PC-3 (cell line): ENCODE results near the gene PPP2R3A. TPM values are rescaled to one million over a fixed set of nuclear protein-coding genes. Genes with fewer than 3 reads are reported as not detected.
"Not testable (repeated sequence)": the region's sequence is repeated elsewhere in the genome, so short reads cannot be mapped to it uniquely, and the experiment has no call there.

Experiments
- ATAC-seq: fragments of 200-7000 bp; cut with Tn5 transposase; 2 replicates; pipeline ENCODE4 v1.9.1; 2020; ENCODE audit warnings: mild to moderate bottlenecking, moderate library complexity
- BruUV-seq: library from RNA; stranded (reverse); fragments of 400-500 nt; replicated peaks from 2 replicates; lab custom pipeline; 2021; lab: Mats Ljungman, UMichigan
- CTCF ChIA-PET: fragments of 300-600 bp; sonication (Branson Sonifier 250); formaldehyde crosslinking; loops from one replicate; lab custom pipeline; 2022; ENCODE audit warnings: antibody characterized with exemption; lab: Charles Lee
- POLR2A ChIA-PET: fragments of 300-600 bp; sonication (Branson Sonifier 250); formaldehyde crosslinking; loops from one replicate; lab custom pipeline; 2022; ENCODE audit warnings: antibody characterized with exemption; ENCODE audit not compliant: unreplicated experiment; lab: Charles Lee
- DNase-seq: peaks from one replicate; pipeline ENCODE4 v3.0.0-alpha.2; 2015
- H2AFZ ChIP-seq: fragments of 300-600 bp; sonication (generic); 2 replicates; pipeline ENCODE4 v1.6.0; 2016; ENCODE audit warnings: antibody characterized with exemption, low read length
- H3F3A ChIP-seq: fragments of 300-600 bp; sonication (generic); one replicate; pipeline ENCODE4 v1.6.0; 2017; ENCODE audit warnings: antibody characterized with exemption, low read length, control low read depth, mild to moderate bottlenecking; ENCODE audit not compliant: unreplicated experiment
- H3K27ac ChIP-seq: fragments of 300-600 bp; sonication (generic); 2 replicates; pipeline ENCODE4 v1.5.1; 2016; ENCODE audit warnings: mild to moderate bottlenecking, low read length
- H3K27me3 ChIP-seq: fragments of 300-600 bp; sonication (generic); 2 replicates; pipeline ENCODE4 v1.6.1; 2016; ENCODE audit warnings: low read length, mixed read lengths
- H3K36me3 ChIP-seq: fragments of 300-600 bp; sonication (generic); 2 replicates; pipeline ENCODE4 v1.6.1; 2016; ENCODE audit warnings: low read depth, mixed run types, low read length, mixed read lengths
- H3K4me1 ChIP-seq: fragments of 300-600 bp; sonication (generic); 2 replicates; pipeline ENCODE4 v1.5.1; 2016; ENCODE audit warnings: low read length; ENCODE audit not compliant: insufficient read depth
- H3K4me2 ChIP-seq: fragments of 300-600 bp; sonication (generic); 2 replicates; pipeline ENCODE4 v1.6.0; 2016; ENCODE audit warnings: low read length
- H3K4me3 ChIP-seq: fragments of 300-600 bp; sonication (generic); 2 replicates; pipeline ENCODE4 v1.5.1; 2016; ENCODE audit warnings: mild to moderate bottlenecking, low read length, mixed read lengths
- H3K79me2 ChIP-seq: fragments of 300-600 bp; sonication (generic); 2 replicates; pipeline ENCODE4 v1.6.1; 2017; ENCODE audit warnings: low read length, mixed read lengths
- H3K9ac ChIP-seq: fragments of 300-600 bp; sonication (generic); 2 replicates; pipeline ENCODE4 v1.6.0; 2016; ENCODE audit warnings: mild to moderate bottlenecking, low read length
- H3K9me2 ChIP-seq: fragments of 300-600 bp; sonication (generic); replicated peaks from 2 replicates; pipeline ENCODE4 v1.6.1; 2016; ENCODE audit warnings: mixed run types, low read length, mixed read lengths
- H3K9me3 ChIP-seq: fragments of 300-600 bp; sonication (generic); 2 replicates; pipeline ENCODE4 v1.6.1; 2016; ENCODE audit warnings: low read length, mixed read lengths
- H4K20me1 ChIP-seq: fragments of 300-600 bp; sonication (generic); 2 replicates; pipeline ENCODE4 v1.6.1; 2016; ENCODE audit warnings: low read length, mixed read lengths
- CTCF ChIP-seq: fragments of 300-600 bp; sonication (generic); conservative IDR thresholded peaks from 2 replicates; pipeline ENCODE4 v1.5.1; 2017; ENCODE audit warnings: antibody characterized with exemption, low read depth, mild to moderate bottlenecking, low read length
- EZH2 ChIP-seq: fragments of 300-600 bp; sonication (generic); IDR thresholded peaks from one replicate; pipeline ENCODE4 v1.6.1; 2017; ENCODE audit warnings: antibody characterized with exemption, mild to moderate bottlenecking, low read length; ENCODE audit not compliant: unreplicated experiment
- EZH2phosphoT487 ChIP-seq: fragments of 300-600 bp; sonication (generic); IDR thresholded peaks from 2 replicates; pipeline ENCODE4 v1.6.1; 2018; ENCODE audit warnings: mild to moderate bottlenecking, antibody characterized with exemption, low read length, borderline replicate concordance
- intact Hi-C: fragments of 100-400 bp; cut with micrococcal nuclease; formaldehyde crosslinking; loops from 2 replicates; pipeline ENCODE4 v1.9.0; 2023
- total RNA-seq: library from RNA; depleted of rRNA; stranded (reverse); fragments of >200 nt; gene quantifications from 2 replicates; pipeline ENCODE4 v1.2.3, GENCODE V29; 2014

The PPP2R3A gene
- total RNA-seq, 1 experiment from 2014 or later = 12.3 TPM

- no peak for TF ChIP-seq EZH2phosphoT487
- TF ChIP-seq CTCF = no peak
- no peak for TF ChIP-seq EZH2
- ChIA-PET CTCF (no interaction called here), POLR2A (no interaction called here)
- no TSS peak for BruUV-seq
- no peaks in the 10 kb centered on the region for H3K27me3 ChIP-seq
- H3K79me2 ChIP-seq = no peaks in the 10 kb centered on the region
- no peak overlapping the region for H3K4me2 ChIP-seq
- H3K9ac ChIP-seq = no peak overlapping the region
- intact Hi-C loops = no loop called here
- no peaks in the 10 kb centered on the region for H3K9me3 ChIP-seq
- no peak overlapping the region for H3K4me3 ChIP-seq
- ATAC-seq (no peak), DNase-seq (no peak)
- no peaks in the 10 kb centered on the region for H3K9me2 ChIP-seq
- H3K27ac ChIP-seq = no peak overlapping the region
- H3K36me3 ChIP-seq = no peaks in the 10 kb centered on the region
- no peak overlapping the region for H2AFZ ChIP-seq
- no peaks in the 10 kb centered on the region for H4K20me1 ChIP-seq
- no peaks in the 10 kb centered on the region for H3K4me1 ChIP-seq
- no peaks in the 10 kb centered on the region for H3F3A ChIP-seq
Measured at GRCh38 chr3:136109499-136109898, 144.0 kb downstream of the PPP2R3A start.

DNA sequence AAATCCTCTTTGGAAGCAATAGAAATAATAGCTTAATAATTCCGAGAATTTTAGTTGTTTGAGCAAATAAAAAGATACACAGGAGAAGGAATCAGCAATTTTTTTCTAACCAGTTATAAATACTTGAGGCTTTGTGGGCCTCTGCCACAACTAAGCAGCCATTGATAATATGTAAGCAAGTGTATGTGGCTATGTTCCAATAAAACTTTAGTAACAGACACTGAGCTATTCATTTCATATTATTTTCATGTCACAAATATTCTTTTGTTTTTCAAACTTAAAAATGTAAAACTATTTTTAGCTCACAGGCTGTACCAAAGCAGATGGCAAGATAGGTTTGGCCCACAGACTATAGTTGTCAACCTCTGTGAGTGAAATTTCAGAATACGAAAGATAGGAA is 145.0 kb downstream of the PPP2R3A start:
- no TSS peak for BruUV-seq
- H3K4me1 ChIP-seq = no peaks in the 10 kb centered on the region
- no peaks in the 10 kb centered on the region for H3F3A ChIP-seq
- POLR2A ChIA-PET = no interaction called here
- H3K79me2 ChIP-seq = no peaks in the 10 kb centered on the region
- no peak overlapping the region for H3K4me2 ChIP-seq
- no peak overlapping the region for H3K27ac ChIP-seq
- H3K4me3 ChIP-seq = no peak overlapping the region
- no peak overlapping the region for H2AFZ ChIP-seq
- H3K27me3 ChIP-seq = no peaks in the 10 kb centered on the region
- no peaks in the 10 kb centered on the region for H3K36me3 ChIP-seq
- ATAC-seq (no peak), DNase-seq (no peak)
- H3K9ac ChIP-seq = no peak overlapping the region
- H4K20me1 ChIP-seq = no peaks in the 10 kb centered on the region
- H3K9me2 ChIP-seq = no peaks in the 10 kb centered on the region
- CTCF ChIA-PET = no interaction called here
- no peaks in the 10 kb centered on the region for H3K9me3 ChIP-seq
- TF ChIP-seq EZH2 (no peak), EZH2phosphoT487 (no peak), CTCF (no peak)
- intact Hi-C loops = no loop called here

GRCh38 chr3:136114421-136114820 is 148.9 kb downstream of the PPP2R3A start:
- ChIA-PET CTCF (no interaction called here), POLR2A (no interaction called here)
- no TSS peak for BruUV-seq
- Histone ChIP-seq H3K4me1 (no peaks in the 10 kb centered on the region), H3K4me3 (no peak overlapping the region), H3K4me2 (no peak overlapping the region), H2AFZ (no peak overlapping the region), H3K9ac (no peak overlapping the region), H3K36me3 (no peaks in the 10 kb centered on the region), H4K20me1 (no peaks in the 10 kb centered on the region), H3K79me2 (no peaks in the 10 kb centered on the region), H3K27me3 (no peaks in the 10 kb centered on the region), H3K9me3 (no peaks in the 10 kb centered on the region), H3K9me2 (no peaks in the 10 kb centered on the region), H3F3A (no peaks in the 10 kb centered on the region), H3K27ac (no peak overlapping the region)
- intact Hi-C loops = no loop called here
- ATAC-seq (no peak), DNase-seq (no peak)
- TF ChIP-seq CTCF (no peak), EZH2phosphoT487 (no peak), EZH2 (no peak)

DNA sequence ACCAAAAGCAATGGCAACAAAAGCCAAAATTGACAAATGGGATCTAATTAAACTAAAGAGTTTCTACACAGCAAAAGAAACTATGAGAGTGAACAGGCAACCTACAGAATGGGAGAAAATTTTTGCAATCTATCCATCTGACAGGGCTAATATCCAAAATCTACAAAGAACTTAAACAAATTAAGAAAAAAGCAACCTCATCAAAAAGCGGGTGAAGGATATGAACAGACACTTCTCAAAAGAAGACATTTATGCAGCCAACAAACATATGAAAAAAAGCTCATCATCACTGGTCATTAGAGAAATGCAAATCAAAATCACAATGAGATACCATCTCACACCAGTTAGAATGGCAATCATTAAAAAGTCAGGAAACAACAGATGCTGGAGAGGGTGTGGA is 153.8 kb downstream of the PPP2R3A start:
- H3K4me2 ChIP-seq, H3K9me2 ChIP-seq, intact Hi-C loops, DNase-seq, H3K79me2 ChIP-seq, CTCF ChIA-PET, BruUV-seq, H3K9ac ChIP-seq, H3F3A ChIP-seq, ATAC-seq, H4K20me1 ChIP-seq, H3K4me1 ChIP-seq, H3K9me3 ChIP-seq, H2AFZ ChIP-seq, H3K27ac ChIP-seq, H3K36me3 ChIP-seq, POLR2A ChIA-PET, H3K27me3 ChIP-seq, H3K4me3 ChIP-seq: not testable (repeated sequence)
